DMS153 treated with DMSO at 0.1 percent for 48 hours (cell line): ENCODE data around the gene WSCD2.
"Not testable (repeated sequence)": the region's sequence is repeated elsewhere in the genome, so short reads cannot be mapped to it uniquely, and the experiment has no call there.

Experiments used
- DNase-seq: peaks from one replicate; lab custom pipeline; 2025; ENCODE audit not compliant: unreplicated experiment; lab: John Stamatoyannopoulos, UW

Gene WSCD2

GRCh38 chr12:108193493-108193892 lies 64.4 kb downstream of the WSCD2 start:
- DNase-seq, result no peak

- peak; percentile 4 for DNase-seq
Observed at GRCh38 chr12:108193917-108194316, 64.8 kb downstream of the WSCD2 start.

- no peak for DNase-seq
Observed at GRCh38 chr12:108194585-108194984, 65.5 kb downstream of the WSCD2 start.

- no peak for DNase-seq
Observed at GRCh38 chr12:108196319-108196718, 67.2 kb downstream of the WSCD2 start.

- DNase-seq, result no peak
Observed at GRCh38 chr12:108196921-108197320, 67.8 kb downstream of the WSCD2 start.

GRCh38 chr12:108198043-108198442 lies 69.0 kb downstream of the WSCD2 start:
- no peak for DNase-seq

GRCh38 chr12:108199106-108199505 lies 70.0 kb downstream of the WSCD2 start:
- no peak for DNase-seq

- DNase-seq, result no peak
Observed at GRCh38 chr12:108201808-108202207, 72.7 kb downstream of the WSCD2 start.

GRCh38 chr12:108204117-108204987 lies 75.3 kb downstream of the WSCD2 start:
- no peak for DNase-seq

GRCh38 chr12:108205864-108206263 lies 76.8 kb downstream of the WSCD2 start:
- no peak for DNase-seq

GRCh38 chr12:108207791-108208730 lies 79.0 kb downstream of the WSCD2 start:
- no peak for DNase-seq

- no peak for DNase-seq
Observed at GRCh38 chr12:108210001-108210400, 80.9 kb downstream of the WSCD2 start.

- no peak for DNase-seq
Observed at GRCh38 chr12:108211157-108211556, 82.1 kb downstream of the WSCD2 start.

- no peak for DNase-seq
Observed at GRCh38 chr12:108213871-108214445, 84.9 kb downstream of the WSCD2 start.

GRCh38 chr12:108214486-108214885 lies 85.4 kb downstream of the WSCD2 start:
- no peak for DNase-seq

- DNase-seq, result no peak
Observed at GRCh38 chr12:108215458-108215857, 86.4 kb downstream of the WSCD2 start.

- no peak for DNase-seq
Observed at GRCh38 chr12:108218921-108219320, 89.8 kb downstream of the WSCD2 start.

GRCh38 chr12:108225101-108225500 lies 96.0 kb downstream of the WSCD2 start:
- DNase-seq, result not testable (repeated sequence)

GRCh38 chr12:108226866-108227265 lies 97.8 kb downstream of the WSCD2 start:
- DNase-seq, result no peak

GRCh38 chr12:108228746-108229145 lies 99.7 kb downstream of the WSCD2 start:
- DNase-seq, result no peak

GRCh38 chr12:108231109-108231905 lies 102.2 kb downstream of the WSCD2 start:
- DNase-seq, result no peak
